Ishikawa (cell line): ENCODE measurements around the gene SLC35D2.

ENCODE experiments used
- CEBPB ChIP-seq: IDR thresholded peaks from 2 replicates; pipeline ENCODE4 v1.6.1; 2012
- CREB1 ChIP-seq: IDR thresholded peaks from 2 replicates; pipeline ENCODE4 v1.6.1; 2012; ENCODE audit warnings: low read depth
- EGR1 ChIP-seq: IDR thresholded peaks from 2 replicates; pipeline ENCODE4 v1.6.1; 2012
- EP300 ChIP-seq: IDR thresholded peaks from 2 replicates; pipeline ENCODE4 v1.6.1; 2012; ENCODE audit warnings: borderline replicate concordance
- FOXM1 ChIP-seq: IDR thresholded peaks from 2 replicates; pipeline ENCODE4 v1.6.1; 2012; ENCODE audit warnings: low read depth, borderline replicate concordance
- NFIC ChIP-seq: IDR thresholded peaks from 2 replicates; pipeline ENCODE4 v1.6.1; 2012
- RAD21 ChIP-seq: IDR thresholded peaks from 2 replicates; pipeline ENCODE4 v1.6.1; 2012; ENCODE audit warnings: low read depth
- TAF1 ChIP-seq: IDR thresholded peaks from 2 replicates; pipeline ENCODE4 v1.6.1; 2012; ENCODE audit warnings: low read depth, mild to moderate bottlenecking
- TCF12 ChIP-seq: IDR thresholded peaks from 2 replicates; pipeline ENCODE4 v1.6.1; 2012; ENCODE audit warnings: low read depth
- TEAD4 ChIP-seq: IDR thresholded peaks from 2 replicates; pipeline ENCODE4 v1.6.1; 2012
- YY1 ChIP-seq: IDR thresholded peaks from 2 replicates; pipeline ENCODE4 v1.6.1; 2012; ENCODE audit warnings: low read depth
- ZBTB7A ChIP-seq: IDR thresholded peaks from 2 replicates; pipeline ENCODE4 v1.6.1; 2012; ENCODE audit warnings: low read depth
- TF ChIP-seq, protein P1 (sequence below): IDR thresholded peaks from 2 replicates; pipeline ENCODE4 v1.6.1; 2012
- TF ChIP-seq, protein P2 (sequence below): IDR thresholded peaks from 2 replicates; pipeline ENCODE4 v1.6.1; 2012
- TF ChIP-seq, protein P3 (sequence below): IDR thresholded peaks from 2 replicates; pipeline ENCODE4 v1.6.1; 2012; ENCODE audit warnings: low read depth, mild to moderate bottlenecking

The SLC35D2 gene

DNA sequence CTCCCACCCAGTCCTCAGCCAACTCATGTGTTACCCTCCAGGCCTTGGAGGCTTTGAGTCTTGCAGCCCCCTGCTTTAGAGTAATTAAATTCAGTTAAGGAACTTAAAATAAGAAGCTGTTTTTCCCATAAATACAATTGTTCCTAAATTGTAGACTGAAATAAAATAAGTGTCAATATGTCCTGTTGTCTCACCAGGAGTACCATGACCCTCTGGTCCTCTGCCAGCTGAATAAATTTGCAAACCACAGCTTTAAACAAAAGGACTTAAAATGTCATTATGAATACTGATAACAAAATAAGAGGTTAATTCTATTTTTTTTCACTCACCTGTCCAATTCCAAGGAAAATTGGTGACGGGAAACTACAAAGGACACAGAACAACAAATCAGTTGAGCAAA, 15.6 kb downstream of the SLC35D2 start:
- TF ChIP-seq NFIC (no peak), RAD21 (no peak), FOXM1 (no peak), ZBTB7A (no peak), TCF12 (no peak), YY1 (no peak), CEBPB (no peak), TEAD4 (no peak), TAF1 (no peak)
- TF ChIP-seq, protein P1, sequence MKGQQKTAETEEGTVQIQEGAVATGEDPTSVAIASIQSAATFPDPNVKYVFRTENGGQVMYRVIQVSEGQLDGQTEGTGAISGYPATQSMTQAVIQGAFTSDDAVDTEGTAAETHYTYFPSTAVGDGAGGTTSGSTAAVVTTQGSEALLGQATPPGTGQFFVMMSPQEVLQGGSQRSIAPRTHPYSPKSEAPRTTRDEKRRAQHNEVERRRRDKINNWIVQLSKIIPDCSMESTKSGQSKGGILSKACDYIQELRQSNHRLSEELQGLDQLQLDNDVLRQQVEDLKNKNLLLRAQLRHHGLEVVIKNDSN, result no peak

- TF ChIP-seq, protein P2, sequence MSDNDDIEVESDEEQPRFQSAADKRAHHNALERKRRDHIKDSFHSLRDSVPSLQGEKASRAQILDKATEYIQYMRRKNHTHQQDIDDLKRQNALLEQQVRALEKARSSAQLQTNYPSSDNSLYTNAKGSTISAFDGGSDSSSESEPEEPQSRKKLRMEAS, result no peak
- no peak for TF ChIP-seq ZBTB7A
- no peak for TF ChIP-seq CREB1
- TF ChIP-seq TEAD4, result no peak
- no peak for TF ChIP-seq RAD21
- TF ChIP-seq TAF1, result no peak
- TF ChIP-seq EP300, result no peak
- TF ChIP-seq, protein P1, result no peak
- no peak for TF ChIP-seq TCF12
Measured at GRCh38 chr9:96363175-96363967, 20.1 kb downstream of the SLC35D2 start.

- TF ChIP-seq YY1 (no peak), RAD21 (no peak), TEAD4 (no peak), CREB1 (no peak), NFIC (no peak), EGR1 (no peak), ZBTB7A (no peak), TAF1 (no peak)
- TF ChIP-seq, protein P2, result no peak
- TF ChIP-seq, protein P3, sequence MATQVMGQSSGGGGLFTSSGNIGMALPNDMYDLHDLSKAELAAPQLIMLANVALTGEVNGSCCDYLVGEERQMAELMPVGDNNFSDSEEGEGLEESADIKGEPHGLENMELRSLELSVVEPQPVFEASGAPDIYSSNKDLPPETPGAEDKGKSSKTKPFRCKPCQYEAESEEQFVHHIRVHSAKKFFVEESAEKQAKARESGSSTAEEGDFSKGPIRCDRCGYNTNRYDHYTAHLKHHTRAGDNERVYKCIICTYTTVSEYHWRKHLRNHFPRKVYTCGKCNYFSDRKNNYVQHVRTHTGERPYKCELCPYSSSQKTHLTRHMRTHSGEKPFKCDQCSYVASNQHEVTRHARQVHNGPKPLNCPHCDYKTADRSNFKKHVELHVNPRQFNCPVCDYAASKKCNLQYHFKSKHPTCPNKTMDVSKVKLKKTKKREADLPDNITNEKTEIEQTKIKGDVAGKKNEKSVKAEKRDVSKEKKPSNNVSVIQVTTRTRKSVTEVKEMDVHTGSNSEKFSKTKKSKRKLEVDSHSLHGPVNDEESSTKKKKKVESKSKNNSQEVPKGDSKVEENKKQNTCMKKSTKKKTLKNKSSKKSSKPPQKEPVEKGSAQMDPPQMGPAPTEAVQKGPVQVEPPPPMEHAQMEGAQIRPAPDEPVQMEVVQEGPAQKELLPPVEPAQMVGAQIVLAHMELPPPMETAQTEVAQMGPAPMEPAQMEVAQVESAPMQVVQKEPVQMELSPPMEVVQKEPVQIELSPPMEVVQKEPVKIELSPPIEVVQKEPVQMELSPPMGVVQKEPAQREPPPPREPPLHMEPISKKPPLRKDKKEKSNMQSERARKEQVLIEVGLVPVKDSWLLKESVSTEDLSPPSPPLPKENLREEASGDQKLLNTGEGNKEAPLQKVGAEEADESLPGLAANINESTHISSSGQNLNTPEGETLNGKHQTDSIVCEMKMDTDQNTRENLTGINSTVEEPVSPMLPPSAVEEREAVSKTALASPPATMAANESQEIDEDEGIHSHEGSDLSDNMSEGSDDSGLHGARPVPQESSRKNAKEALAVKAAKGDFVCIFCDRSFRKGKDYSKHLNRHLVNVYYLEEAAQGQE, result no peak
- TF ChIP-seq, protein P1, result no peak
Measured at GRCh38 chr9:96361668-96362067, 21.8 kb downstream of the SLC35D2 start.

DNA sequence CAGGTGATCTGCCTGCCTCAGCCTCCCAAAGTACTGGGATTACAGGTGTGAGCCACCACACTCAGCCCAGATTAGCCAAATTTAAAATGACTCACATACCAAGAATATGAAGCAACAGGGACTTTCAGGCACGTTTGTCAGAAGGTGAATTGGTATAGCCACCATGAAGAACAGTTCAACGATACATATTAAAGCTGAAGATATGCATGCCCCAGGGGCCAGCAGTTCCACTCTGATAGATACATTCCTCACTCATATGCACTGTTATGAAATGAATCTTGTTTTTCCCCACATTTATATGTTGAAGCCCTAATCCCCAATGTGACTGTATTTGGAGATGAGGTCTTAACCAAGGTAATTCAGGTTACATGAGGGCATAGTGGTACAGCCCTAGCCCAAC, 22.5 kb downstream of the SLC35D2 start:
- TF ChIP-seq, protein P2, result no peak
- TF ChIP-seq TEAD4 (no peak), NFIC (no peak), CEBPB (no peak), CREB1 (no peak), EP300 (no peak), ZBTB7A (no peak), TAF1 (no peak), TCF12 (no peak), RAD21 (no peak), YY1 (no peak), FOXM1 (no peak), EGR1 (no peak)
- TF ChIP-seq, protein P3, result no peak
- TF ChIP-seq, protein P1, result no peak

DNA sequence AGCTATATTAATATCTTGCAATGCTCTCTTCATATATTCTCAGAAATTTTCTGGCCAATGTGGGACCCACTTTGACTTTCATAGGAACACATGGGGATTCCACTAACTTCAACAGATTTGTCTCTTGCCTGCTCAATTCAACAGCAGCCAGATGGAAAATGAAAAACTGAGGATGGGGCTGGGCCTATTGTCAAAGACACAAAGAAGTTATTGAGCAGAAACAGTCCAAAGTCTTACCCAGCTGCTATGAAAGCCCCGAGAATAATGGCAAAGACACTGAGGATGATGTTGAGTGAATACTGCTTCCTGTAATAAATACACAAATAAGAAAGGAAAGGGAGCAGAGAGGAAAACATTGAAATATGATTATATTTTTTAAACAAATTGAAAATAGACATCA, 32.6 kb downstream of the SLC35D2 start:
- TF ChIP-seq TCF12, result no peak
